HG02678 (cell line): ENCODE data around the gene SQOR.

Experiments
- ATAC-seq: cut with Tn5 transposase; IDR thresholded peaks from one replicate; pipeline ENCODE4 v1.9.1; 2021; ENCODE audit warnings: mild to moderate bottlenecking, moderate library complexity; ENCODE audit not compliant: unreplicated experiment

Gene SQOR

DNA sequence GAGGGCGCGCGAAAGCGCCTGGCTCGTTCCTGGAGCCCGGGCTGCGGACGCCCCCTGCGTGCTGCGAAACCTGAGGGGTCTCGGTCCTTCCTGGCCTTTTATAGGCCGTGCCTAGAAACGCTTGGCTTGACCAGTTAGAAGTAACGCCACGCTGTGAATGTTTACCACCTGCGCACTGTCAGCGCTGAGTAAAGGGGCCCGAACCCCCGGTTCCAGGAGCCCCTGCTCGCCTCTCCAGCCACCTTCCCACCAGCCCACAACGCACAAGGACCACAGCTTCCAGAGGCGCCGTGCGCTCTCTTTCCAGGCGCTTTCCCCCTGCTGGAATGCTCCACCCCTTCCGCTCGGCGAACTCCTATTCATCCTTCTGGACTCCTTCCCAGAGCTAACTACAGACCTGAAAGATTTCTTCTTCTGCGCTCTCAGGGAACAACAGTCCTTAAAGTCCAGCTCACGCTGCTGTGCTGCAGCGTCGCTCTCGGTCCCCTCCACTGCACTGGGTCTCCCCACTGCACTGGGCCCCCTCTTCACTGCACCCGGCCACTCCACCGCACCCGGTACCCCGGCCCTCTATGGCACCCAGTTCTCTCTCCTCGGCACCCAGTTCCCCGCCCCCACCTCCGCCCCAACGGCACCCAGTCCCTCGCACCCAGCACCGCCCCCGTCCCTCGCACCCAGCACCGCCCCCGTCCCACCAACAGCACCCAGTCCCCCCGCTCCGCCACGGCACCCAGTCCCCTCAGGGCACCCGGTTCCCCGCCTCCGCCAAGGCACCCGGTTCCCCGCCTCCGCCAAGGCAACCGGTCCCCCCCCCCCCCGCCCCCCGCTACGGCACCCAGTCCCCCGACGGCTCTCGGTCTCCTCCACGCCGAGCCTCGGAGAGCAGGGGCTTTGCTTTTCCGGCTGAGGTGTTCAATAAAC lies 69.8 kb downstream of the SQOR start:
- no peak for ATAC-seq

GRCh38 chr15:45705510-45706473 lies 71.0 kb downstream of the SQOR start:
- ATAC-seq = peak; percentile 90

GRCh38 chr15:45710657-45711056 lies 75.8 kb downstream of the SQOR start:
- ATAC-seq = no peak

GRCh38 chr15:45714590-45715488 lies 80.0 kb downstream of the SQOR start:
- ATAC-seq = no peak

GRCh38 chr15:45715528-45715927 lies 80.7 kb downstream of the SQOR start:
- no peak for ATAC-seq

GRCh38 chr15:45719490-45719889 lies 84.7 kb downstream of the SQOR start:
- no peak for ATAC-seq

DNA sequence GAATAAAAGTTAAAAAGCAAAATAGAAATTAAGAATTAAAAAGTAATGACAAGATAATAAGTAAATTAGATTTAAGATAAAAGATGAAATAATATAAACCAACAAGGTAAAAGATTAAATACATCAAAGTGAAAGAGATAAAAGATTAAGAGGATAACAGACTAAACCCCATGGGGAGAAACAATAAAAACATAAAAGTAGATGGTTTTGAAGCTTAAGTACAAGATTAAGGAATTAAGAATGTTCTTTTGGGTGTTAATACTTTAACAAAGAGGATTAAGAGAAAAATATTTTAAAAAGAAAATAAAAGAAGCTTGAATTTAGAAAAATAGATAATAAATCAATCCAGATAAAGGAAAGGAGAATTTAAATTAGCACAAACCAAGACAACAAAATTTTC lies 85.4 kb downstream of the SQOR start:
- no peak for ATAC-seq

DNA sequence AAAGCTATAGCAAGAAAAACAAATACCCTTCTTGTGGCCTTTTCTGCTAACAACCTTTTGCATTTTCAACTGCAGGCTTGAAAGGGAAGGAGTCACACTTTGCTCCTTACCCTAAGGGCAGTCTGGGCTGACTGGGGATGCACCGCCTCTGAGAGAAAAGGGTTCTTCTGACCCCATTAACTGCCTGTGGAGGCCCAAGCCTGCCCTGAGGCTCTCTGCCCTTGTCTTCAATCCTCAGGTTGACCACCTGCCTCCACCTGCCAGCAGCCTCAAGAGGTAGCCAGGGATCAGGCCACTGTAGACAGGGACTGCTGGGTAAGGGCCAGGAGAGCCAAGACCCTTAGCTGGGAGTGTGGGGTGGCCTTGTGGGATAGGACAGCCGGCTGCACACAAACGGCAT lies 93.8 kb downstream of the SQOR start:
- no peak for ATAC-seq

- no peak for ATAC-seq
Observed at GRCh38 chr15:45729141-45729540, 94.3 kb downstream of the SQOR start.

- ATAC-seq = no peak
Observed at GRCh38 chr15:45731343-45731742, 96.5 kb downstream of the SQOR start.

GRCh38 chr15:45732662-45733061 lies 97.8 kb downstream of the SQOR start:
- no peak for ATAC-seq

DNA sequence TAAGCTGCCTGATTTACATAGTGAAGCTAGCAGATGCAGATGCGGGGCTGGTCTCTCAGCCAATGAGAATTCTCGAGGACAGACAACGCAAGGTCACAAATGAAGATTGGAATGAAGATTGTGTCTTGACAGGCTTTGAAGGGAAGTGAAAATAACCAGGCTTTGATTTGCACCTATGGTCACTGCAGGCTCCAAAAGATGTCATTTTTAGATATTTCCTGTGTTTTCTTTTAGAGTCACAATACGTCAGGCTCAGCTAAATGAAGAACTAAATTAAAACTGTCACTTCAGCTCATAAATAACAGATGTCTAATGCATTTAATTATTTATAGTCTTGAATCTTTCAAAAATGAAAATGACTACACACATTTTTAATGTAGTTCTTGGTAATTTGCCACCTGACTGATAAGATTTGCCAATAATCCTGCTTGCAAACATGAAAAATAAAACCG lies 99.5 kb downstream of the SQOR start:
- no peak for ATAC-seq
